Measurements from ENCODE around the gene NADSYN1.
"Not testable (repeated sequence)": the region's sequence is repeated elsewhere in the genome, so short reads cannot be mapped to it uniquely, and the experiment has no call there.

NADSYN1 gene

GRCh38 chr11:71538666-71538990, 85.6 kb downstream of the NADSYN1 start:
- H3K4me3 ChIP-seq: no peak overlapping the region

DNA sequence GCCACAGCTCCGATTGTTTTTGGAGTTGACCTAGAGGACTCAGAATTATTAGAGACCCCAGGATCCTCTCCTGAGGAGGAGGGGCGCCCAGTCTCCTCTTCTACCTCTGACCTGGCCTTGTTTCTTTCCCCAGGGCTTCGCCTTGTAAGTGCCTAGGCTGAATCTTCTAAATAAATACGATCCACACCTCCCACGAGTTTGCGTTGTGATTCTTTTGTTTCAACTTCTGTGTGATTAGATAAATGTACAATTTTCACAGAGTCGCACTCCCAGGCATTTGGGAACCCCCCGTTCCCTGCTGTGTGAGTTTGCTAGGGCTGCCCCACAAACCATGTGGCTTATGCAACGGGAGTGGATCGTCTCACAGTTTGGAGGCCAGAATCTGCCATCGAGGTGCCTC, 86.0 kb downstream of the NADSYN1 start:
- H3K4me3 ChIP-seq: no peak overlapping the region
- H3K27ac ChIP-seq: no peak overlapping the region

More at GRCh38 chr11:71538666-71538990, 85.6 kb downstream of the NADSYN1 start:
- no peak overlapping the region for H3K27ac ChIP-seq

DNA sequence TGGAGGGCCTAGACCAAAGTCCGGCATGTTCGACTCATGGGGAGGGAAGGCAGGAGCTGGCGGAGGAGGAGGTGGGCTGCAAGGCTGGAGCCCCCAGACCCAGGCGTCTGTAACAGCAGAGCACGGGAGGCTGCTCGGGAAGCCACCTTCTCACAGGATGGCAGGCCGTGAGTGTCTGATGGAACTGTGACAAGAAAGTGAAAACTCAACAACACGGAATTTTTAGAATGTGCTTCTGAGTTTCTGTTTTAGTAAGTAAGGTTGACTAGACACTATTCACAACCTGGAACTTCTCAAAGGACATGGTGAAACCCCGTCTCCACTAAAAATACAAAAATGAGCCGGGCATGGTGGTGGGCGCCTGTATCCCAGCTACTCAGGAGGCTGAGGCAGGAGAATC, 87.0 kb downstream of the NADSYN1 start:
- not testable (repeated sequence) for H3K27ac ChIP-seq

GRCh38 chr11:71540521-71541304, 87.7 kb downstream of the NADSYN1 start:
- not testable (repeated sequence) for H3K27ac ChIP-seq, H3K4me3 ChIP-seq

More for the DNA sequence above, 87.0 kb downstream of the NADSYN1 start:
- not testable (repeated sequence) for H3K4me3 ChIP-seq

DNA sequence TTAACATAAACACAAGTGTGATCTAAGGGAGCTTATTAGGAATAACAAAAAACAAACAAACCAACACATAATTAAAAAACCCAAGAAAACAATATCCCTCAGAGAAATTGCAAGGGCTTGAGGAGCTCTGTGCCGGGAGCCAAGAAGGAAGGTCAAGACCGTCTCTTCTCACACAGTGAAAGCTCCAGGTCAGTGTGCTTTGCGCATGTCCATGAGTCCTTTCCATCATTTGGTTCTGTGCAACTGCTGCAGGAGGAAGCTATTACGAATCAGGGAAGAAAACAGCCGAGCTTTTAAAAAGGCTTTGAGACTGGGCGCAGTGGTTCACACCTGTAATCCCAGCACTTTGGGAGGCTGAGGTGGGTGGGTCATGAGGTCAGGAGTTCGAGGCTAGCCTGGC, 89.4 kb downstream of the NADSYN1 start:
- H3K27ac ChIP-seq: no peak overlapping the region
- no peak overlapping the region for H3K4me3 ChIP-seq

- H3K4me3 ChIP-seq: no peak overlapping the region
- H3K27ac ChIP-seq: no peak overlapping the region
Observed at GRCh38 chr11:71542879-71543777, 90.1 kb downstream of the NADSYN1 start.

DNA sequence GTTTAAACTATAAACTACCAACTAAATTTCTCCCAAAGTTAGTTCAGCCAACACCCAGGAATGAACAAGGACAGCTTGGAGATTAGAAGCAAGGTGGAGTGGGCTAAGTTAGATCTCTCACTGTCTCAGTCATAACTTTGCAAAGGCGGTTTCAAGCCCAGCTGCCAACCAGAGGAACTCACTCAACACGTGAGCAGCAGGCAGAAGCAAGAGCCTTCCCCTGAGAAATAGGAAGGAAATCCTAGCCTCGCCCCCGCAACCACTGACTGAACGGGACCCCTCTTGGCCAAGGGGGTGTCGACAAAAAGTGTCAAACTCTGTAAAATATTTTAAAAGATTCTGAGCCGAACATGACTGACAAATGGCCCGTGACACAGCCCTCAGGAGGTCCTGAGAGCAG, 90.9 kb downstream of the NADSYN1 start:
- Histone ChIP-seq H3K4me3 (no peak overlapping the region), H3K27ac (no peak overlapping the region)

DNA sequence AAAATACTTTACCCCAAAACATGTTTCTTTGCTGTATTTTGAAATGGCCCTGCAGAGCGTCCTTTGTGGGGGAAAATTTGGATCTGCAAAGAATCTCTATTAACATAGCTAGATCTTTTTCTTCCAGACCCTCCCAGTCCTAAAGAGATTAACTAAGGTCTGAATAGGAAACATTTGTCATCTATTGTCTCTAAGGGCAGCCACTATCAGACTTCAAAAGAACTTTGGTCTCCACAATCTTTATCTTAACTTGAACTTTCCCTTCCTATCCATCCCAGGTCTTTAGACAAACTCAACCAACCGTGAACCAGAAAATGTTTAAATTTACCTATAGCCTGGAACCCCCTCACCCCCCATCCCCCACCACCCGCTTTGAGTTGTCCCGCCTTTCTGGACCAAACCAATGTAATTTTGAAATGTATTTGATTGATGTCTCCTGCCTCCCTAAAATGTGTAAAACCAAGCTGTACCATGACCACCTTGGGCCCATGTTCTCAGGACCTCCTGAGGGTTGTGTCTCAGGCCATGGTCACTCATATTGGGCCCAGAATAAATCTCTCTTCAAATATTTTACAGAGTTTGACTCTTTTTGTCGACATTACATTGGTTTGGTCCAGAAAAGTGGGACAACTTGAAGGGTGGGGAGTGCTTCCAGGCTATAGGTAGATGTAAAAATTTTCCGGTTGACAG, 91.7 kb downstream of the NADSYN1 start:
- H3K27ac ChIP-seq: no peak overlapping the region
- H3K4me3 ChIP-seq: no peak overlapping the region

GRCh38 chr11:71545405-71545966, 92.5 kb downstream of the NADSYN1 start:
- Histone ChIP-seq H3K27ac (no peak overlapping the region), H3K4me3 (no peak overlapping the region)

DNA sequence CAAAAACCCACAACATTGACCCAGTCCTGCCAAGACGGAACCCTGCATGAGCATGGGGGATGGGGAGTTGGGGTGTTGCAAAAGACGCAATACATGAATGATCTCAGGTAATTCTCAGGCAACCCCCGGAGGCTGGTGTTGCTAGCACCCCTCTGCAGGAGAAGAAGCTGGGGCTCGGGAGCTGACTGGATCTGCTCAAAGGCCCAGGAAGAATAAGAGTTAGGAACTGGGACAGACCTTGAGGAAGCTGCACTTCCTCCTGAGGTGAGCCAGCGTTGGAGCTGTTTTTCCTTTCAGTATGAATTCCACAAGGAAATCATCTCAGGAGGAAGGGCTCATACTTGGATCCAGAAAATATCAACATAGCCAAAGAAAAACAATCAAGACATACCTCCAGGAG, 95.1 kb downstream of the NADSYN1 start, which contains the start of gene KRTAP5-9:
KRTAP5-9 (plus strand) TSS at position 301 of the 400 bp plus-strand sequence. CDS start 238 bp downstream, outside the sequence.
- Histone ChIP-seq H3K4me3 (no peak within 1 kb of the TSS), H3K27ac (no peak within 1 kb of the TSS)

- H3K4me3 ChIP-seq: no peak overlapping the region
Observed at GRCh38 chr11:71548716-71549151, 95.7 kb downstream of the NADSYN1 start.

More at GRCh38 chr11:71548716-71549151, 95.7 kb downstream of the NADSYN1 start:
- no peak overlapping the region for H3K27ac ChIP-seq
